GM23338 (cell line): ENCODE data around the gene ITGB3. TPM values are rescaled to one million over a fixed set of nuclear protein-coding genes. Genes with fewer than 3 reads are reported as not detected.

ENCODE experiments used
- ATAC-seq: fragments of 200-7000 bp; cut with Tn5 transposase; 3 replicates; pipeline ENCODE4 v1.9.1; 2020
- DNase-seq: peaks from one replicate; pipeline ENCODE4 v3.0.0-alpha.2; 2015; ENCODE audit warnings: low spot score
- H2AFZ ChIP-seq: fragments of 200-600 bp; sonication (generic); 2 replicates; pipeline ENCODE4 v1.8.0; 2016; ENCODE audit warnings: antibody characterized with exemption, mild to moderate bottlenecking, moderate library complexity
- H3F3A ChIP-seq: fragments of 200-600 bp; sonication (generic); replicated peaks from 2 replicates; pipeline ENCODE4 v1.8.0; 2017; ENCODE audit warnings: antibody characterized with exemption, mixed run types, low read depth
- H3K27ac ChIP-seq: fragments of 200-600 bp; sonication (generic); 2 replicates; pipeline ENCODE4 v1.6.1; 2016; ENCODE audit warnings: low read depth
- H3K27me3 ChIP-seq: fragments of 200-600 bp; sonication (generic); 2 replicates; pipeline ENCODE4 v1.8.0; 2016; ENCODE audit warnings: mild to moderate bottlenecking, mixed run types, moderate library complexity; ENCODE audit not compliant: insufficient read depth
- H3K36me3 ChIP-seq: fragments of 200-600 bp; sonication (generic); 2 replicates; pipeline ENCODE4 v1.8.0; 2016; ENCODE audit warnings: mild to moderate bottlenecking; ENCODE audit not compliant: insufficient read depth
- H3K4me1 ChIP-seq: fragments of 200-600 bp; sonication (generic); 2 replicates; pipeline ENCODE4 v1.8.0; 2016; ENCODE audit warnings: mild to moderate bottlenecking, moderate library complexity; ENCODE audit not compliant: insufficient read depth
- H3K4me2 ChIP-seq: fragments of 200-600 bp; sonication (generic); 2 replicates; pipeline ENCODE4 v1.7.1; 2017; ENCODE audit warnings: mixed run types
- H3K4me3 ChIP-seq: fragments of 200-600 bp; sonication (generic); 2 replicates; pipeline ENCODE4 v1.6.1; 2016; ENCODE audit warnings: mixed run types
- H3K79me2 ChIP-seq: fragments of 200-600 bp; sonication (generic); replicated peaks from 2 replicates; pipeline ENCODE4 v1.8.0; 2017; ENCODE audit warnings: mild to moderate bottlenecking; ENCODE audit not compliant: insufficient read depth
- H3K9me2 ChIP-seq: fragments of 200-600 bp; sonication (generic); 2 replicates; pipeline ENCODE4 v1.8.0; 2017; ENCODE audit not compliant: insufficient read depth
- H4K20me1 ChIP-seq: fragments of 200-600 bp; sonication (generic); replicated peaks from 2 replicates; pipeline ENCODE4 v1.8.0; 2017; ENCODE audit warnings: mild to moderate bottlenecking; ENCODE audit not compliant: insufficient read depth
- H3K27ac Mint-ChIP-seq: 2 replicates; pipeline ENCODE4 v1.8.0; 2020; ENCODE audit warnings: inconsistent platforms, mild to moderate bottlenecking, moderate library complexity, mixed read lengths
- H3K27me3 Mint-ChIP-seq: 3 replicates; pipeline ENCODE4 v1.8.0; 2022; ENCODE audit warnings: low read depth, mild to moderate bottlenecking, moderate library complexity, mixed read lengths, inconsistent platforms; ENCODE audit not compliant: insufficient read depth, poor library complexity
- H3K36me3 Mint-ChIP-seq: 3 replicates; pipeline ENCODE4 v1.8.0; 2021; ENCODE audit warnings: low read depth, mild to moderate bottlenecking, inconsistent platforms, moderate library complexity, mixed read lengths
- H3K4me1 Mint-ChIP-seq: 3 replicates; pipeline ENCODE4 v1.8.0; 2020; ENCODE audit warnings: mild to moderate bottlenecking, inconsistent platforms, mixed read lengths
- H3K4me3 Mint-ChIP-seq: 3 replicates; pipeline ENCODE4 v1.8.0; 2021; ENCODE audit warnings: moderate library complexity, mild to moderate bottlenecking, inconsistent platforms, mixed read lengths
- H3K9me3 Mint-ChIP-seq: 3 replicates; pipeline ENCODE4 v1.8.0; 2020; ENCODE audit warnings: moderate library complexity, mild to moderate bottlenecking, inconsistent platforms, mixed read lengths
- CREB1 ChIP-seq: fragments of 250-450 bp; sonication (Bioruptor Pico); IDR thresholded peaks from 2 replicates; pipeline ENCODE4 v1.5.0; 2020; ENCODE audit warnings: low read depth, mild to moderate bottlenecking, moderate library complexity
- STAT1 ChIP-seq: IDR thresholded peaks from one replicate; pipeline ENCODE4 v1.6.1; 2016; ENCODE audit warnings: antibody characterized with exemption; ENCODE audit not compliant: unreplicated experiment
- ZNF114 ChIP-seq: fragments of 250-450 bp; sonication (Bioruptor Pico); IDR thresholded peaks from 2 replicates; pipeline ENCODE4 v1.5.0; 2020; ENCODE audit warnings: mild to moderate bottlenecking, moderate library complexity
- ZNF462 ChIP-seq: fragments of 250-450 bp; sonication (Bioruptor Pico); IDR thresholded peaks from 2 replicates; pipeline ENCODE4 v1.5.0; 2020; ENCODE audit warnings: mild to moderate bottlenecking, moderate library complexity
- polyA plus RNA-seq: library from polyadenylated mRNA; unstranded; fragments of >200 nt; fragmentation: Nextera tagmentation; extraction: Ambion mirVana; gene quantifications from 2 replicates; pipeline ENCODE4 v1.2.1, GENCODE V29; 2016
- total RNA-seq: library from RNA; depleted of rRNA; stranded (reverse); fragments of >200 nt; shearing (Covaris generic); gene quantifications from 2 replicates; pipeline ENCODE4 v1.2.3, GENCODE V29; 2014

ITGB3 gene
- total and polyA plus RNA-seq, 2 experiments from 2014 or later, result 0.52 TPM; not detected in 1

GRCh38 chr17:47278561-47278960 lies 24.9 kb downstream of the ITGB3 start (continued):
- no peak for TF ChIP-seq ZNF462
- TF ChIP-seq STAT1, result no peak
- no peak for TF ChIP-seq ZNF114

GRCh38 chr17:47279062-47279801 lies 25.6 kb downstream of the ITGB3 start:
- no peak overlapping the region; the same call in 1 of the 2 replicates for H2AFZ ChIP-seq
- no peak overlapping the region for H3K4me2 ChIP-seq
- DNase-seq, result peak; percentile 49

More at GRCh38 chr17:47279062-47279801, 25.6 kb downstream of the ITGB3 start:
- H3K27me3 ChIP-seq, result no peaks in the 10 kb centered on the region
- Mint-ChIP-seq H3K36me3 (no peaks in the 10 kb centered on the region), H3K27me3 (peaks cover 22% of the 10 kb centered on the region), H3K4me1 (peaks cover 36% of the 10 kb centered on the region), H3K27ac (no peak overlapping the region), H3K4me3 (no peak overlapping the region; the same call in 2 of the 3 replicates), H3K9me3 (no peaks in the 10 kb centered on the region; the same call in 2 of the 3 replicates)
- H3K27ac ChIP-seq, result no peak overlapping the region
- H3K9me2 ChIP-seq, result no peaks in the 10 kb centered on the region; the same call in 1 of the 2 replicates
- H3K4me3 ChIP-seq, result no peak overlapping the region
- no peaks in the 10 kb centered on the region for H4K20me1 ChIP-seq
- H3K4me1 ChIP-seq, result peaks cover 29% of the 10 kb centered on the region
- no peaks in the 10 kb centered on the region for H3K36me3 ChIP-seq
- ATAC-seq, result no peak
- H3F3A ChIP-seq, result no peaks in the 10 kb centered on the region
- TF ChIP-seq CREB1 (no peak), ZNF462 (0 out of 2 replicates have a peak, but pooled peaks have one; percentile 26)
- H3K79me2 ChIP-seq, result no peaks in the 10 kb centered on the region
